Measurements from ENCODE around the gene HNF4A.

Gene HNF4A

DNA sequence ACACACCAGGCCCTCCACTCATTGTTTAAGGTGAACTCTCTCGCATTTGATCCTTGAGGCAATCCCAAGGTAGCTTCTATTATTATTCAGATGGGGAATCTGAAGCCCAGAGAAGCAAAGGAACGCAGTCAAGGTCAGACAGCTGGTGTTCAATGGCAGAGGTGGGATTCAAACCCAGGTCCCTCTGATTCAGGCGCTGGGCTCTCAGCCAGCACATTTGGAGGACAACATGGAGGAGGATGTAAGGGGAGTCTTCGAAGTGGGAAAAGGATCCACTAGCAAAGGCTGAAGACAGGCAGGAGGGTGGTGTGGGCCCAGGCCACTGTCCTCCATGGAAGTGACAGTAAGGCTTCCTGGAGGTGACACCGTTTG, 106.3 kb downstream of the HNF4A start:
- no peaks in the 10 kb centered on the region for H3K9me3 Mint-ChIP-seq
- H3K36me3 Mint-ChIP-seq (ENCODE audit: low read depth), result no peaks in the 10 kb centered on the region
- TF ChIP-seq, protein P1, sequence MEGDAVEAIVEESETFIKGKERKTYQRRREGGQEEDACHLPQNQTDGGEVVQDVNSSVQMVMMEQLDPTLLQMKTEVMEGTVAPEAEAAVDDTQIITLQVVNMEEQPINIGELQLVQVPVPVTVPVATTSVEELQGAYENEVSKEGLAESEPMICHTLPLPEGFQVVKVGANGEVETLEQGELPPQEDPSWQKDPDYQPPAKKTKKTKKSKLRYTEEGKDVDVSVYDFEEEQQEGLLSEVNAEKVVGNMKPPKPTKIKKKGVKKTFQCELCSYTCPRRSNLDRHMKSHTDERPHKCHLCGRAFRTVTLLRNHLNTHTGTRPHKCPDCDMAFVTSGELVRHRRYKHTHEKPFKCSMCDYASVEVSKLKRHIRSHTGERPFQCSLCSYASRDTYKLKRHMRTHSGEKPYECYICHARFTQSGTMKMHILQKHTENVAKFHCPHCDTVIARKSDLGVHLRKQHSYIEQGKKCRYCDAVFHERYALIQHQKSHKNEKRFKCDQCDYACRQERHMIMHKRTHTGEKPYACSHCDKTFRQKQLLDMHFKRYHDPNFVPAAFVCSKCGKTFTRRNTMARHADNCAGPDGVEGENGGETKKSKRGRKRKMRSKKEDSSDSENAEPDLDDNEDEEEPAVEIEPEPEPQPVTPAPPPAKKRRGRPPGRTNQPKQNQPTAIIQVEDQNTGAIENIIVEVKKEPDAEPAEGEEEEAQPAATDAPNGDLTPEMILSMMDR (IDR thresholded peaks at IDR 0.05; ENCODE audit: unreplicated experiment in 3 of 3), result no peak
- H3K4me1 Mint-ChIP-seq, result no peaks in the 10 kb centered on the region
- H3K27me3 Mint-ChIP-seq (ENCODE audit: low read depth), result peaks cover 9% of the 10 kb centered on the region
- no peak overlapping the region for H3K27ac Mint-ChIP-seq
- H3K4me3 Mint-ChIP-seq, result no peak overlapping the region

GRCh38 chr20:44463466-44463865, 108.0 kb downstream of the HNF4A start:
- Mint-ChIP-seq H3K27me3 (ENCODE audit: low read depth) (peaks cover 13% of the 10 kb centered on the region), H3K4me3 (no peak overlapping the region), H3K4me1 (no peaks in the 10 kb centered on the region), H3K27ac (no peak overlapping the region), H3K9me3 (no peaks in the 10 kb centered on the region), H3K36me3 (ENCODE audit: low read depth) (no peaks in the 10 kb centered on the region)
- TF ChIP-seq, protein P1 (IDR thresholded peaks at IDR 0.05; ENCODE audit: unreplicated experiment in 3 of 3), result no peak

GRCh38 chr20:44464514-44464913, 109.0 kb downstream of the HNF4A start:
- no peaks in the 10 kb centered on the region for H3K9me3 Mint-ChIP-seq
- H3K4me1 Mint-ChIP-seq, result no peaks in the 10 kb centered on the region
- TF ChIP-seq, protein P1 (IDR thresholded peaks at IDR 0.05; ENCODE audit: unreplicated experiment in 3 of 3), result no peak
- no peak overlapping the region for H3K27ac Mint-ChIP-seq
- H3K36me3 Mint-ChIP-seq (ENCODE audit: low read depth), result no peaks in the 10 kb centered on the region
- H3K4me3 Mint-ChIP-seq, result no peak overlapping the region
- peaks cover 13% of the 10 kb centered on the region for H3K27me3 Mint-ChIP-seq (ENCODE audit: low read depth)

- Mint-ChIP-seq H3K9me3 (no peaks in the 10 kb centered on the region), H3K4me3 (no peak overlapping the region), H3K36me3 (ENCODE audit: low read depth) (no peaks in the 10 kb centered on the region), H3K4me1 (no peaks in the 10 kb centered on the region), H3K27ac (no peak overlapping the region), H3K27me3 (ENCODE audit: low read depth) (peaks cover 13% of the 10 kb centered on the region)
- TF ChIP-seq, protein P1 (IDR thresholded peaks at IDR 0.05; ENCODE audit: unreplicated experiment in 3 of 3), result no peak
Observed at GRCh38 chr20:44465001-44465560, 109.6 kb downstream of the HNF4A start.

DNA sequence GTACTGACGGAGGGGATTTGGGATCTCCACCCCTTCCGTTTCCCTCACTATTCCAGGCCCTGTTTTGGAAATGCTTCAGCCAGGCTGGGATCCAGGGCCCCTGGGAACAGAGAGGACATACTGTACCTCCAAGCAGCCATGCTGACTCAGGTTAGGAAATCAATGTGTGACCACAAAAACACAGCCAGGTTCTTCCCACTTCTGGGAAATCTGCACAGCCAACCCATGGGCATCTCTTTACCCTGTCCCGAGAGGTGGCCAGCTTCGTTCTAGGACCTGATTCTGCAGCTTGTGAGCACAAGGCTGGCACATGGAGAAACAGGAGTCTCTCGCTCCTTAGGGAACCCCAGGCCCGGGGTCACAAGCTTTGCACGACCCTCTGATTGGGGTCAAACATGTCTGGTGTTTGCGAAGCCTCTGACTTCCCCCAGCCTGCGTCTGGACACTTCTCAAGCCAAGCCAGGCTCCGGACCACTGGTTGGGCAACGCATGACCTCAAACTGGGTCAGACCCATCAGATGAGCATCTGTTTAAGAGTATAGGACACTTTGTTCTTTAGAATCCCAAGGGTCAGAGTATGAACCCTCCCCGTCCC, 111.9 kb downstream of the HNF4A start:
- Mint-ChIP-seq H3K4me3 (no peak overlapping the region), H3K27ac (no peak overlapping the region), H3K27me3 (ENCODE audit: low read depth) (peaks cover 13% of the 10 kb centered on the region), H3K36me3 (ENCODE audit: low read depth) (no peaks in the 10 kb centered on the region), H3K9me3 (no peaks in the 10 kb centered on the region), H3K4me1 (no peaks in the 10 kb centered on the region)
- TF ChIP-seq, protein P1 (IDR thresholded peaks at IDR 0.05; ENCODE audit: unreplicated experiment in 3 of 3), result no peak
